ENCODE data around the gene COL9A3. TPM values are rescaled to one million over a fixed set of nuclear protein-coding genes. Genes with fewer than 3 reads are reported as not detected.
A peak's percentile ranks its signal among the peaks of the same experiment; 100 is the strongest.

COL9A3 gene
- total and polyA plus RNA-seq, 12 donors, result 0.45 to 15.2 (median 2.3) TPM

DNA sequence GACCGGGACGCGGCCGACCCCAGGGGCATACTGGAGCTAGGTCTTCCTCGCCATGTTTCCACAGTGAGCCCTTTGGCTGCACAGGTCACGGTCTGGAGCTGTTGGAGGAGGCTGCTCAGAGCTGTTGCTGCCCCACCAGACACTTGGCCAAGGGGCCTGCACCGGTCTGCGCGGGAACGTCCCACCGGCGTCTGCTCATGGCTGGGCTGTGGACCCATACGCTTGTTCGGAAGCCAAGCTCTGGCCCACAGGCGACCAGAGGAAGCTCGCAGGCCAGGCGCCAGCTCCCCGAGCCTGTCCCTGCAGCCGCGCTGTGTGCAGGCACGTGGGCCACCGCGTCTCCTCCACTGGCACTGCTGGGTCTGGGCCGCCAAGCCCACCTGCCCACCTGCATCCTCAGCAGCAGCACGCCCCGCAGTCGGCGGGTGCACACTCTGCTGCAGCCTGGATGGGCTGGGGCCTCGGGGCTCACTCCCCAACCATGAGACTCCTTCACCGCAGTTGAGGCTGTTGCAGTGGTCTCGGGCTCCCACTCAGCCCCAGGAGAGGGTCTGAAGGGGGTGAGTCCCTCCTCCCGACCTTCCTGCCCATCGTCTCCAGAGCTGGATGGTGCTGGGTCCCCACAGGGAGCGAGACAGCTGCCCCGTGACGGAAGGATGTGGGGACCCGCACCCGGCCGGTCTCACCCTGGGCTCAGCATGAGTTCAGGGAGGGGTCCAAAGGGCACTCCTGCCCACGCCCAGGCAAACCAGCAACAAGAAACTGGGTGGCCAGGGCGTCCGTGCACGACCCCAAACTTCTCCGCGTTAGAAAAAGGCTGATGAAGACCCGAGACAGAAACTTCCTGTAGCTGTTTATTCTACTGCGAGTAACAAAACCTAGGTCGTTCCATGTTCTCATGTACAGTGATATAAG is 60.3 kb downstream of the COL9A3 start:
- H3K9me3 ChIP-seq, result no peaks in the 10 kb centered on the region
- H3K4me1 ChIP-seq, result peaks cover 14 to 33% (median 24%) of the 10 kb centered on the region in 9 donors
- TF ChIP-seq, protein P1, sequence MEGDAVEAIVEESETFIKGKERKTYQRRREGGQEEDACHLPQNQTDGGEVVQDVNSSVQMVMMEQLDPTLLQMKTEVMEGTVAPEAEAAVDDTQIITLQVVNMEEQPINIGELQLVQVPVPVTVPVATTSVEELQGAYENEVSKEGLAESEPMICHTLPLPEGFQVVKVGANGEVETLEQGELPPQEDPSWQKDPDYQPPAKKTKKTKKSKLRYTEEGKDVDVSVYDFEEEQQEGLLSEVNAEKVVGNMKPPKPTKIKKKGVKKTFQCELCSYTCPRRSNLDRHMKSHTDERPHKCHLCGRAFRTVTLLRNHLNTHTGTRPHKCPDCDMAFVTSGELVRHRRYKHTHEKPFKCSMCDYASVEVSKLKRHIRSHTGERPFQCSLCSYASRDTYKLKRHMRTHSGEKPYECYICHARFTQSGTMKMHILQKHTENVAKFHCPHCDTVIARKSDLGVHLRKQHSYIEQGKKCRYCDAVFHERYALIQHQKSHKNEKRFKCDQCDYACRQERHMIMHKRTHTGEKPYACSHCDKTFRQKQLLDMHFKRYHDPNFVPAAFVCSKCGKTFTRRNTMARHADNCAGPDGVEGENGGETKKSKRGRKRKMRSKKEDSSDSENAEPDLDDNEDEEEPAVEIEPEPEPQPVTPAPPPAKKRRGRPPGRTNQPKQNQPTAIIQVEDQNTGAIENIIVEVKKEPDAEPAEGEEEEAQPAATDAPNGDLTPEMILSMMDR (IDR thresholded peaks at IDR 0.05), result no peak
- H3K27ac ChIP-seq, result peak overlapping the region; percentile 44 to 90 (median 76)
- peak; percentile 88 to 95 (median 94) for ATAC-seq
- peak; percentile 82 to 86 for DNase-seq
- H3K4me3 ChIP-seq, result peak overlapping the region in 5 of 10 donors; percentile 8 to 28 (median 14)
- H3K27me3 ChIP-seq, result peaks cover 0 to 6% (median 0%) of the 10 kb centered on the region in 7 donors
- 42 to 48% methylated on average over 48 of the region's 48 CpGs for WGBS, 2 donors
- intact Hi-C loops (cut with DNase I), result loop anchor here in 3 of 10 donors (5.0 to 10.0 kb wide), 3 partner anchors 50 to 128 kb away; partner anchors contain the start of genes BHLHE23 (in 1 of the 3), DIDO1 (in 1 of the 3) and GID8 (in 1 of the 3)
- H3K36me3 ChIP-seq, result peaks cover 0 to 32% (median 13%) of the 10 kb centered on the region in 9 donors

DNA sequence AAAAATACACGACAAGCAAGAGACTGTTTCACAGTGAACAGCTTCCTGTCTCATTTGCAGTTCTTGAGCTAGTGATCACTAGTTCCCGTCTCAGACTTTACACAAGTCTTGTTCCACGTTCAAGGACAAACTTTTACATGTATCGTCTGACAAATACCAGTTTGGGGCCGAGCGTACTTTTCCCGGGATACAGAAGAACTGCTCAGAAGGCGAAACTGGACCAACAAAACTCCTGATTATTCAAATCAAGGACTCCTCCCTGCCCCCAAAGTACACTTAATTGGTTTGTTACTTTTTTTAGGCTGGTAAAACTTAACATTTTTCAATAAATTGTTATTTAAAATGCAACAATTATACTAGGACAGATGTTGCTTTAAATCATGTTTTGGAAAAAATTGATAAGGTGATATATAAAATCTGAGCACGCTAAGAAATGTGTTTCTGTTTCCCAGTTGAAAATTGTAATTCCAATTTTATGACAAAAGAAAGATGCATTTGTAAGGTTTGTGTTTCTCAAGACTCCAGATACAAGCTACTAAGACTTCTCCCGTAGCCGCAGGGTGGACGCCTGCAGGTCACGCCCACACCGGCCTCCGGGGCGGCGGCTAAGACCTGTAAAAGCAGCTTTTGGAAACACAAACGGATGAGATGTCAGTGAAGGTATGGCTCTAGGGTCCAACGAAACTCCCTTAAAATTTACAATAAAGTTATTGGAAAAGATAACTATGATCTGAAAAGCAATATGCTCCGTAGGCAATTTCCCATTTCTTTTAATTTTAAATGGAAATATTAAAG is 61.6 kb downstream of the COL9A3 start:
- WGBS, 2 donors, result 87 to 88% methylated on average over 20 of the region's 20 CpGs
- no peak overlapping the region for H3K27ac ChIP-seq
- intact Hi-C loops (cut with DNase I), result loop anchor here in 3 of 10 donors (5.0 to 10.0 kb wide), 3 partner anchors 49 to 126 kb away; partner anchors contain the start of genes BHLHE23 (in 1 of the 3), DIDO1 (in 1 of the 3) and GID8 (in 1 of the 3)
- H3K4me1 ChIP-seq, result peaks cover 14 to 31% (median 24%) of the 10 kb centered on the region in 9 donors
- H3K27me3 ChIP-seq, result peaks cover 0 to 6% (median 0%) of the 10 kb centered on the region in 7 donors
- ATAC-seq (no peak), DNase-seq (no peak)
- no peaks in the 10 kb centered on the region for H3K9me3 ChIP-seq
- TF ChIP-seq, protein P1 (IDR thresholded peaks at IDR 0.05), result no peak
- H3K36me3 ChIP-seq, result peaks cover 0 to 36% (median 13%) of the 10 kb centered on the region in 9 donors
- H3K4me3 ChIP-seq, result peak overlapping the region in 1 of 10 donors; percentile 43

DNA sequence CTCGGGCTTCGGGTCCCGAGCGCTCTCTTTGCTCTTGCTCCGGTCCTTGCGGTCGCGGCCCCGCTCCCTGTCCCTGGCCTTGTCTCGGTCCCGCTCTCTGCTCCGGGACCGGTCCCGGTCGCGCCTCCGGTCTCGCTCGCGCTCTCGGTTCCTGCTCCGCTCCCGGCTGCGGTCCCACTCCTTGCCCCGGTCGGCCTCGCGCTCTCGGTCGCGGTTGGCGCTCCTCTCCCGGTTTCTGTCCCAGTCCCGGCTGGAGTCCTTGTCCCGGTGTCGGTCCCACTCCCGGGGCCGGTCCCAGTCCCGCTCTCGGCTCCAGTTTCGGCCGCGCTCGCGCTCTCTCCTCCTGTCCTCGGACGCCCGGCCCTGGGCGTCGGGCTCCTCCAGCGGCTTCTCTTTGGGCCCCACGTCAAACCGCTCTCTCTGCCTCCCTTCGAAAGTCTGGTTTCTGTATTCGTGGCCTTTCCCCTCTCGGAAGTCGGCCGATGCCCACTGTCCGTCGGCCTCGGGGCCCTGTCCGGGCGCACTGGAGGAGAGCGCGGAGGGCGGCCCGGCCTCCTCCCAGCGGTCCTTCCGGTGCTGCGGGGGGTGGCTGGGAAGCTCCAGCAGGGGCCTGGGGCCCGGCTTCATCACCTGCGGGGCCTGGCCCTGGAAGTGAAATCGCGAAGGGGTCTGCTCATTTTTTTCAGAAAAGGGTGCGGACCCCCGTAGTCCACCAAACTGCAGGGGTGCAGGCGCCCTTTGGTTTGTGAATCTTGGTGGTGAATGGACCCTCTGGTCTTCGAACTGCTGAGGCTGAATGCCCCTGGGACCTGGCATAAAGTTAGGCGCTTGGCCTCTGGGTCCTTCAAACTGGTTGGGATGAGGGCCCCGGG is 62.7 kb downstream of the COL9A3 start:
- ATAC-seq (no peak), DNase-seq (no peak)
- Histone ChIP-seq H3K27ac (no peak overlapping the region), H3K4me1 (peaks cover 14 to 27% (median 23%) of the 10 kb centered on the region in 9 donors), H3K36me3 (peaks cover 0 to 36% (median 13%) of the 10 kb centered on the region in 9 donors), H3K27me3 (peaks cover 0 to 6% (median 0%) of the 10 kb centered on the region in 7 donors), H3K4me3 (peak overlapping the region in 5 of 10 donors; percentile 28 to 43 (median 31)), H3K9me3 (no peaks in the 10 kb centered on the region)
- WGBS, 2 donors, result 77 to 80% methylated on average over 80 of the region's 80 CpGs
- TF ChIP-seq, protein P1 (IDR thresholded peaks at IDR 0.05), result no peak
- intact Hi-C loops (cut with DNase I), result loop anchor here in 3 of 10 donors (5.0 to 10.0 kb wide), 3 partner anchors 48 to 125 kb away; partner anchors contain the start of genes BHLHE23 (in 1 of the 3), DIDO1 (in 1 of the 3) and GID8 (in 1 of the 3)

Data from heart right ventricle (tissue), 16 donors.